GM06990 (cell line): Measurements from ENCODE around the gene RNF168.
A peak's percentile ranks its signal among the peaks of the same experiment; 100 is the strongest.
"Not testable (repeated sequence)": the region's sequence is repeated elsewhere in the genome, so short reads cannot be mapped to it uniquely, and the experiment has no call there.

Source experiments
- DNase-seq: peaks from one replicate; pipeline ENCODE4 v3.0.0-alpha.2; 2011; ENCODE audit not compliant: insufficient read length; ENCODE audit errors: extremely low read depth
- H3K27me3 ChIP-seq: replicated peaks from 2 replicates; pipeline ENCODE4 v1.6.0; 2011; ENCODE audit warnings: low read length; ENCODE audit not compliant: control insufficient read depth, insufficient read depth
- H3K36me3 ChIP-seq: 2 replicates; pipeline ENCODE4 v1.5.1; 2011; ENCODE audit warnings: low read length; ENCODE audit not compliant: control insufficient read depth, insufficient read depth
- H3K4me3 ChIP-seq: replicated peaks from 2 replicates; pipeline ENCODE4 v1.5.1; 2011; ENCODE audit warnings: low read depth, mild to moderate bottlenecking, control low read depth, low read length
- TF ChIP-seq, protein P1 (sequence below): IDR thresholded peaks from 2 replicates; pipeline ENCODE4 v1.5.1; 2011; ENCODE audit warnings: low read length, control low read depth, mild to moderate bottlenecking, inconsistent platforms; ENCODE audit not compliant: insufficient read depth, poor library complexity, severe bottlenecking

RNF168 gene

DNA sequence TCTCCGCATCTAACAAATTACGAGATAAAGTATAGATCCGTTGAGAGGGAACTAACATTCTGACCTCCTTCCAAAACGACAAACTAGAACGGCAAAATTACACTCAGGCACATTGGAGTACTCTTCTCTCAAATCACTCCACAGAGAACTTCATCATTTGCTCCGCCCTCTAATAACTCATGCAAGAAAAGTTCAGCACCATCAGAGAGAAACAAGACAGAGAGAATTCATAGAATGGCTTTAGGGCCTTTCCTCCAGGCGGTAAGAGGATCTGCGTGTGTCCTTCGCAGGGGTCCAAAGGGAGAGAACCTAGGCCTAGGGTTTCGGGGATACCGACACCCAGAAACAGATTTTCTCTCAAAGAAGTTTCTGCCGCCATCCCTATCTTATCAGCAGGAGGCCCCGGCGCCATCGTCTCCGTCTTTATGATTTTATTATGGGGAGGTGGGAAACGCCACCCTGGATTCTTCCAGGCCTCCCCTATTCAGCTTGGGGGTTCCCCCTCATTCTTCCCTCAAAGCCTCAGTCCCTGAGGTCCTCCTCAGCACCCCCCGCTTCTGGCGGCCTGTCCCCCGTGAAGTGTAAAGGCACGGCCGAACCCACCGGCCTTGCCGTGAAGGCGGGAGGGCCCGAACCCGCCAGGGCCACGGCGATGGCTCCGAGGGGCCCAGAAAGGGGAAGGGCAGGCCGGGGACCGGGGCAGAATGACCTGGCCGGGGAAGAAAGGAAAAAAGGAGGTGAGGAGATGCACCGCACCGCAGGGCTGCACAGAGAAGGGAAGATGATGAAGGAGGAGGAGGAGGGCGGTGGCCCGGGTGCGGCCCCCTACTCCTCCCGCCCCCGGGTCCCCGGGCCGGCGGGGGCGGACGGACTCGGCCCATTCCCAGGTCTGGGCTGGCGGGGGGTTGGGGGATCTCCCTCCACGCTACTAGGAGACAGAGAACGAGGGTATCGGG, 72.1 kb downstream of the RNF168 start:
- no peaks in the 10 kb centered on the region for H3K27me3 ChIP-seq
- peaks cover 2% of the 10 kb centered on the region; the same call in 1 of the 2 replicates for H3K36me3 ChIP-seq
- H3K4me3 ChIP-seq, result peak overlapping the region; percentile 94
- no peak for DNase-seq
- TF ChIP-seq, protein P1, sequence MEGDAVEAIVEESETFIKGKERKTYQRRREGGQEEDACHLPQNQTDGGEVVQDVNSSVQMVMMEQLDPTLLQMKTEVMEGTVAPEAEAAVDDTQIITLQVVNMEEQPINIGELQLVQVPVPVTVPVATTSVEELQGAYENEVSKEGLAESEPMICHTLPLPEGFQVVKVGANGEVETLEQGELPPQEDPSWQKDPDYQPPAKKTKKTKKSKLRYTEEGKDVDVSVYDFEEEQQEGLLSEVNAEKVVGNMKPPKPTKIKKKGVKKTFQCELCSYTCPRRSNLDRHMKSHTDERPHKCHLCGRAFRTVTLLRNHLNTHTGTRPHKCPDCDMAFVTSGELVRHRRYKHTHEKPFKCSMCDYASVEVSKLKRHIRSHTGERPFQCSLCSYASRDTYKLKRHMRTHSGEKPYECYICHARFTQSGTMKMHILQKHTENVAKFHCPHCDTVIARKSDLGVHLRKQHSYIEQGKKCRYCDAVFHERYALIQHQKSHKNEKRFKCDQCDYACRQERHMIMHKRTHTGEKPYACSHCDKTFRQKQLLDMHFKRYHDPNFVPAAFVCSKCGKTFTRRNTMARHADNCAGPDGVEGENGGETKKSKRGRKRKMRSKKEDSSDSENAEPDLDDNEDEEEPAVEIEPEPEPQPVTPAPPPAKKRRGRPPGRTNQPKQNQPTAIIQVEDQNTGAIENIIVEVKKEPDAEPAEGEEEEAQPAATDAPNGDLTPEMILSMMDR, result no peak

DNA sequence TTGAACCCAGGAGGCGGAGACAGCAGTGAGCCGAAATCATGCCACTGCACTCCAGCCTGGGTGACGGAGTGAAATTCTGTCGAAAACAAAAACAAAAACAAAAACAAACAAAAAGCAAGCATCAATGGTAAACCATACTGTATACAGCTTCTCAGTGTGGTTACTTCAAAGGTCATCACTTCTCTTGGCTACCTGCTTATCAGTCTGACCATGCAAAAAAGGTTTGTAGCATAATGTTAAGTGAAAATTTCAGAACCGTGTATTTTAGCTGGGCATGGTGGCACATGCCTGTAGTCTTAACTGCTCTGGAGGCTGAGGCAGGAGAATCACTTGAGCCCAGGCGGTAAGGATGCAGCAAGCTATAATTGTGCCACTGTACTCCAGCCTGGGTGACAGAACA, 75.5 kb downstream of the RNF168 start:
- H3K36me3 ChIP-seq, result peaks cover 2% of the 10 kb centered on the region; the same call in 1 of the 2 replicates
- H3K27me3 ChIP-seq, result no peaks in the 10 kb centered on the region
- no peak overlapping the region for H3K4me3 ChIP-seq
- TF ChIP-seq, protein P1, result no peak
- DNase-seq, result no peak

DNA sequence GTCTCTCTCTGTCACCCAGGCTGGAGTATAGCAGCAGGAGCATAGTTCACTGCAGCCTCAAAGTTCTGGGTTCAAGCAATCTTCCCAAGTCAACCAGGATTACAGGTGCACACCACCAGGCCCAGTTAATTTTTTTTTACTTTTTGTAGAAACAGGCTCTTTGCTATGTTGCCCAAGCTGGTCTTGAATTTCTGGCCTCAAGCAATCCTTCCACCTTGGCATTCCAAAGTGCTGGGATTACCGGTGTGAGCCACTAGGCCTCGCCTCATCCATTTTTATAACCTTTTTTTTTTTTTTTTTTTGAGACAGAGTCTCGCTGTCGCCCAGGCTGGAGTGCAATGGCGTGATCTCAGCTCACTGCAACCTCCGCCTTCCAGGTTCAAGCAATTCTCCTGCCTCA, 79.1 kb downstream of the RNF168 start:
- not testable (repeated sequence) for H3K4me3 ChIP-seq, H3K36me3 ChIP-seq, DNase-seq, H3K27me3 ChIP-seq

DNA sequence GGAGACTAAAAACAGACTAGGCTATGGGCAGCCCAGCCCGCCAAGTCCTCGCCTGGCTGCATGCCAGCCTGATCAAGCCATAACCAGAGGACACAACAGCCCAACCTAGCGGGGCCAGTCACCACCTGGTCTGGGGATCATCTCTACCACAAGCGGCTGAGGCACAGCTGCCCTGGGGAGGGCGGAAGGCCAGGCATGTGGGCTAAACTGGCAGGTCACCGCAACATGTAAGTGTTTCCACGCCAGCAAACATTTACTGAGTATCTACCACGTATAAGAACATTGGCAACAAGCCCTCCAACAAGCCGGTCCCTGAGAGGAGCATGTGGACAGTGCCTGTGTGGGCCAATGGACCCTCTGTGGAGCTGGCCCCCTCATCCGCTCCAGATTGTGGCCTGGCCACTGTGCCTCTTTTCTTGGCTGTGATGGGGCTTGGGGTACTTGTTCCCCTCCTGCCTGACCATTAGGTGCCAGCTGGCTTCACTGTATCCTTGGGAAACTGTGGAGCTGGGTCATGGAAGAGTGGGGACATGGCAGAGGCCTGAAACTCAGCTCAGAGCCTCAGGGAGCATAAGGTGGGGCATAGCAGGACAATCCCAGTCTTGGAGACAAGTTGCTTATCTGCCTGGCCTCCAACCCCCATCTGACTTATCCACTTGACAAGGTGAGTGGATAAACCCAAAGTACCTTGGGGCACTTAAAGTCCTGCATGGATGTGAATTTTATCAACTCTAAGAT, 80.4 kb downstream of the RNF168 start:
- no peak overlapping the region for H3K4me3 ChIP-seq
- H3K36me3 ChIP-seq, result peaks cover 2% of the 10 kb centered on the region; the same call in 1 of the 2 replicates
- no peak for DNase-seq
- no peaks in the 10 kb centered on the region for H3K27me3 ChIP-seq
- TF ChIP-seq, protein P1, result no peak

DNA sequence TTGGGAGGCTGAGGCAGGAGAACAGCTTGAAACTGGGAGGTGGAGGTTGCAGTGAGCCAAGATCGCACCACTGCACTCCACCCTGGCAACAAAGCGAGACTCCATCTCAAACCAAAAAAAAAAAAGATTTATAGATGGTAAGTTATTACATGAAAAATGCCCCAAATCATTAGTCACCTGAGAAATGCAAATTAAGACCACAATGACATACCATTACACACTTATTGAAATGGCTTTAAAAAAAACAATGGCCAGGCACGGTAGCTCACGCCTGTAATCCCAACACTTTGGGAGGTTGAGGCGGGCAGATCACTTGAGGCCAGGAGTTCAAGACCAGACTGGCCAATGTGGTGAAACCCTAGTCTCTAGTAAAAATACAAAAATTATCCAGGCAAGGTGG, 81.9 kb downstream of the RNF168 start:
- not testable (repeated sequence) for H3K4me3 ChIP-seq, DNase-seq, H3K36me3 ChIP-seq, H3K27me3 ChIP-seq

DNA sequence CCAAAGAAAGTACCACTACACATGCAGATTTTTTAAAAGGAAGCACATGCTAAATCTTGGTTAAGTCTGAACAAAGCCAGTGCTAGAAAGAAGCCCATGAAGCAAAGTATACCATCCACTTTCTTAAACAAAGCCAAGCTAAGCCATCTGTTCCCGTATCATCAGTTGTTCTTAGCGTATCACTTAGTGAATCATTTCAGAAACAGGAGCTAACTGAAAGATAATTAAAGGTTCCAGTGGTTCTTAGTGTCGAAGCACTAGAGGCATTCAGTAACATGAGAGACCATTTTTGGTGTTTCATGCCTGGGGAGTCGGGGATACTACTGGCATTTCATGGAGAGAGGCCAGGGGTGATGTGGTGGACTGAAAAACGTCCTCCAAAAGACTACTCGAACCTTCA, 84.2 kb downstream of the RNF168 start:
- Histone ChIP-seq H3K36me3 (no peaks in the 10 kb centered on the region), H3K4me3 (no peak overlapping the region), H3K27me3 (no peaks in the 10 kb centered on the region)
- TF ChIP-seq, protein P1, result no peak
- no peak for DNase-seq
